Stimulated activated CD4-positive, alpha-beta T cell treated with anti-CD3 and anti-CD28 coated beads, TNF-alpha, amount 100 ng/mL, for 1 hour (primary cell): ENCODE data around the gene FRMD4A.
"Not testable (repeated sequence)": the region's sequence is repeated elsewhere in the genome, so short reads cannot be mapped to it uniquely, and the experiment has no call there.

ENCODE experiments used
- DNase-seq, 3 donors: peaks; one replicate each; pipeline ENCODE4 v3.0.0-alpha.2; 2020; ENCODE audit warnings: low read depth in 3 of 3, low spot score in 1 of 3

The FRMD4A gene

GRCh38 chr10:13797164-13797563 lies 533.6 kb downstream of the FRMD4A start:
- DNase-seq: no peak

GRCh38 chr10:13795653-13796555 lies 534.8 kb downstream of the FRMD4A start:
- DNase-seq: no peak

- no peak for DNase-seq
These were observed 535.6 kb downstream of the FRMD4A start for GRCh38 chr10:13794992-13795612.

- DNase-seq: no peak
These were observed 538.7 kb downstream of the FRMD4A start for GRCh38 chr10:13792006-13792405.

GRCh38 chr10:13791483-13791882 lies 539.2 kb downstream of the FRMD4A start:
- DNase-seq: no peak

GRCh38 chr10:13790196-13790595 lies 540.5 kb downstream of the FRMD4A start:
- DNase-seq: no peak

GRCh38 chr10:13789448-13789829 lies 541.3 kb downstream of the FRMD4A start:
- no peak for DNase-seq

GRCh38 chr10:13788711-13789447 lies 541.8 kb downstream of the FRMD4A start:
- DNase-seq: no peak

GRCh38 chr10:13788320-13788600 lies 542.5 kb downstream of the FRMD4A start:
- no peak for DNase-seq

- DNase-seq: peak; percentile 36 to 56 (median 51)
These were observed 543.7 kb downstream of the FRMD4A start for GRCh38 chr10:13787015-13787421.

GRCh38 chr10:13784067-13784466 lies 546.7 kb downstream of the FRMD4A start:
- DNase-seq: no peak

- no peak for DNase-seq
These were observed 551.0 kb downstream of the FRMD4A start for GRCh38 chr10:13779748-13780147.

- not testable (repeated sequence) for DNase-seq
These were observed 552.1 kb downstream of the FRMD4A start for GRCh38 chr10:13778693-13778960.

GRCh38 chr10:13776861-13777311 lies 553.8 kb downstream of the FRMD4A start:
- no peak for DNase-seq

- DNase-seq: no peak
These were observed 554.6 kb downstream of the FRMD4A start for GRCh38 chr10:13775786-13776775.

GRCh38 chr10:13774303-13774893 lies 556.3 kb downstream of the FRMD4A start:
- DNase-seq: no peak

GRCh38 chr10:13773496-13774170 lies 557.1 kb downstream of the FRMD4A start:
- DNase-seq: no peak

GRCh38 chr10:13773043-13773442 lies 557.7 kb downstream of the FRMD4A start:
- DNase-seq: no peak

- no peak for DNase-seq
These were observed 558.7 kb downstream of the FRMD4A start for GRCh38 chr10:13771992-13772391.
